GM23248 (cell line): Measurements from ENCODE around the gene ELK3.

Source experiments
- EZH2 ChIP-seq: fragments of 200-600 bp; sonication (generic); IDR thresholded peaks from 2 replicates; pipeline ENCODE4 v1.6.1; 2018; ENCODE audit warnings: antibody characterized with exemption, mild to moderate bottlenecking; ENCODE audit not compliant: insufficient read depth, poor library complexity, severe bottlenecking
- EZH2phosphoT487 ChIP-seq: fragments of 200-600 bp; sonication (generic); IDR thresholded peaks from 2 replicates; pipeline ENCODE4 v1.6.1; 2018; ENCODE audit warnings: antibody characterized with exemption, moderate library complexity, mild to moderate bottlenecking, low read depth; ENCODE audit not compliant: insufficient read depth

GRCh38 chr12:96238336-96239047 lies 44.3 kb downstream of the ELK3 start:
- TF ChIP-seq EZH2 (no peak), EZH2phosphoT487 (no peak)
